ENCODE measurements around the gene HMX1.

The HMX1 gene

GRCh38 chr4:8914461-8915171 lies 43.0 kb upstream of the HMX1 start:
- H3K4me3 ChIP-seq: no peak overlapping the region
- no peaks in the 10 kb centered on the region for H3K9me3 ChIP-seq
- H3K4me1 ChIP-seq: no peaks in the 10 kb centered on the region
- peaks cover 0 to 51% of the 10 kb centered on the region in 2 donors for H3K27me3 ChIP-seq
- intact Hi-C loops (cut with DNase I; ENCODE audit: low total_unique reads): no loop called here
- TF ChIP-seq, protein P1, sequence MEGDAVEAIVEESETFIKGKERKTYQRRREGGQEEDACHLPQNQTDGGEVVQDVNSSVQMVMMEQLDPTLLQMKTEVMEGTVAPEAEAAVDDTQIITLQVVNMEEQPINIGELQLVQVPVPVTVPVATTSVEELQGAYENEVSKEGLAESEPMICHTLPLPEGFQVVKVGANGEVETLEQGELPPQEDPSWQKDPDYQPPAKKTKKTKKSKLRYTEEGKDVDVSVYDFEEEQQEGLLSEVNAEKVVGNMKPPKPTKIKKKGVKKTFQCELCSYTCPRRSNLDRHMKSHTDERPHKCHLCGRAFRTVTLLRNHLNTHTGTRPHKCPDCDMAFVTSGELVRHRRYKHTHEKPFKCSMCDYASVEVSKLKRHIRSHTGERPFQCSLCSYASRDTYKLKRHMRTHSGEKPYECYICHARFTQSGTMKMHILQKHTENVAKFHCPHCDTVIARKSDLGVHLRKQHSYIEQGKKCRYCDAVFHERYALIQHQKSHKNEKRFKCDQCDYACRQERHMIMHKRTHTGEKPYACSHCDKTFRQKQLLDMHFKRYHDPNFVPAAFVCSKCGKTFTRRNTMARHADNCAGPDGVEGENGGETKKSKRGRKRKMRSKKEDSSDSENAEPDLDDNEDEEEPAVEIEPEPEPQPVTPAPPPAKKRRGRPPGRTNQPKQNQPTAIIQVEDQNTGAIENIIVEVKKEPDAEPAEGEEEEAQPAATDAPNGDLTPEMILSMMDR (IDR thresholded peaks at IDR 0.05): no peak
- DNase-seq: peak; percentile 15 to 34
- no peak overlapping the region for H3K27ac ChIP-seq
- no peaks in the 10 kb centered on the region for H3K36me3 ChIP-seq

DNA sequence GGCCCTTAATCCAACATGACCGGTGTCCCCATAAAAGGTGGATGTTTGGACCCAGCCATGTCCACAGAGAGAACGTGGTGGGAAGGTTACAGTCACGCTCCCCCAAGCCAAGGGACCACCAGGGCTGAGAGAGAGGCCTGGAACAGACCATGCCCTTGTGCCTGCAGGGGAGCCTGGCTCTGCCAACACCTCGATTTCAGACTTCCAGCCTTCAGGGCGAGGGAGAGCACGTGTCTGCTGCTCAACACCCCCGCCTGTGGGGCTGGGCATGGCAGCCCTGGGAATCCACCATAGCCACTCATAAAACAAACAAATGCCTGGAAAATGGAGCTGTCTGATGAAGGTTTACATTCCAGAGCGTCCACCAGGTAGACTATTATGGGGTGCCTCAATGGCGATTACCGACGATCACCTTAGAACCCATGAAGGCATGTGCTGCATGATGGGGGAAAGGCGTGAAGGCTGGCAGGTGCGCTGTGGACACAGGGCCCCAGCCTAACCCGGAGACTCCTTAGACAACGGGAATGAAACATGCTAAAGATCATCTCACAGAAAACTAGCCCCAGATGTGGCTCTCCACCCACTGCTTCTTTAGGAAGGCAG lies 42.3 kb upstream of the HMX1 start:
- DNase-seq: no peak
- Histone ChIP-seq H3K4me3 (no peak overlapping the region), H3K36me3 (no peaks in the 10 kb centered on the region), H3K27me3 (peaks cover 0 to 46% of the 10 kb centered on the region in 2 donors), H3K4me1 (no peaks in the 10 kb centered on the region), H3K27ac (no peak overlapping the region), H3K9me3 (no peaks in the 10 kb centered on the region)
- intact Hi-C loops (cut with DNase I; ENCODE audit: low total_unique reads): no loop called here
- TF ChIP-seq, protein P1 (IDR thresholded peaks at IDR 0.05): no peak

DNA sequence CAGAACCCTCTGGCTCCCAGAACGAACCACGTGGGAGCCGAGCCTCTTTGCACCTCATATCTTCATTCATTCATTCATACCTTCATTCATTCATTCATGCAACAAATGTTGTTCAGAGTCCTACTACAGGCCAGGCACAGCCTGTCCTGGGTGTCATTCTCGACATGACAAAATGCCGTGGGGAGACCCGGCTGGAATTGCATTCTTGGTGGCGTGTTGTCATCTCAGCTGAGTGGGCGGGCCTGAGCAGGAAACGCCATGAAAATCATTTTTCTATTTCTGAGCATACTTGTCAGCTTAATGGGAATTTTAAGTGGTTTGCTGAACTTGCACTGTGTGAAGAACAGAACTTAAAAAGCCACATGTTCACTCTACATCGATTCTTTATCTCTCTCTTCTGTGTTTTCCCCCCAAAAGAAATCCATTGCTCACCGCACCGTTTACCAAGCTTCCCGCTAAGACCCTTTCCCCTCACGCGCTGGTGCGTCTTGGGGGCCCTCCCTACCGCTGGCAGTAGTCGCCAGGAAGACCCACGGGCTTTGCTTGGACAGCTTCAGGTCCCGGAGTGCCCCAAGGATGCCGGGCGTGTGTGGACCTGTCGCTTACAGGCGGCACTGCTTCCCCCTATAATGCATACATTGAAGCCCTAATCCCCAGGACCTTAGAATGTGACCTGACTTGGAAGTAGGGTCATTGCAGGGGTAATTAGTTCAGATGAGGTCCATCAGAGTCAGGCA lies 41.6 kb upstream of the HMX1 start:
- Histone ChIP-seq H3K9me3 (no peaks in the 10 kb centered on the region), H3K4me1 (no peaks in the 10 kb centered on the region), H3K27me3 (peaks cover 0 to 50% of the 10 kb centered on the region in 2 donors), H3K27ac (no peak overlapping the region), H3K36me3 (no peaks in the 10 kb centered on the region), H3K4me3 (no peak overlapping the region)
- intact Hi-C loops (cut with DNase I; ENCODE audit: low total_unique reads): no loop called here
- TF ChIP-seq, protein P1 (IDR thresholded peaks at IDR 0.05): no peak
- DNase-seq: no peak

GRCh38 chr4:8912506-8912905 lies 40.9 kb upstream of the HMX1 start:
- TF ChIP-seq, protein P1 (IDR thresholded peaks at IDR 0.05): no peak
- Histone ChIP-seq H3K4me3 (no peak overlapping the region), H3K27me3 (peaks cover 0 to 54% of the 10 kb centered on the region in 2 donors), H3K36me3 (no peaks in the 10 kb centered on the region), H3K4me1 (no peaks in the 10 kb centered on the region), H3K9me3 (no peaks in the 10 kb centered on the region), H3K27ac (no peak overlapping the region)
- peak in 1 of 2 donors; percentile 48 for DNase-seq
- intact Hi-C loops (cut with DNase I; ENCODE audit: low total_unique reads): no loop called here

DNA sequence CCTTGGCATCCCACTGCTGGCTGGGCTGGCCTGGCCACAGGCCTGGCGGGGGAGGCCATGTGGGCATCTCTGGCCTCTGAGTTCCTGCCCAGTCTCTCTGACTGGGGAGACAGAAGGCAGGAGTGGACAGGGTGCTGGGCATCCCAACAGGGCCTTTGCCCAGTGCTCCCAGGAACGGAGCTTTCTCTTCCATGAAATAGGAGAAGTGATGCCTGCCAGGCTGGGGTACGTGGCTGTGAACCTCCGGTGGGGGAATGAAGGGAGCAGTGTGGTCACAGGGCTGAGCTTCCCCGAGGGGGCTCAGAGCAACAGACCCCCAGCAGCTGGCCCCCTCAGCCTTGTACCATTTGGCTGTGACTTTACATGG lies 40.4 kb upstream of the HMX1 start:
- no peak overlapping the region for H3K27ac ChIP-seq
- H3K4me1 ChIP-seq: no peaks in the 10 kb centered on the region
- H3K36me3 ChIP-seq: no peaks in the 10 kb centered on the region
- no peak overlapping the region for H3K4me3 ChIP-seq
- intact Hi-C loops (cut with DNase I; ENCODE audit: low total_unique reads): no loop called here
- TF ChIP-seq, protein P1 (IDR thresholded peaks at IDR 0.05): no peak
- no peaks in the 10 kb centered on the region for H3K9me3 ChIP-seq
- no peak for DNase-seq
- H3K27me3 ChIP-seq: peaks cover 0 to 54% of the 10 kb centered on the region in 2 donors

Measured in tibial artery (tissue), 4 donors.